ENCODE data around the gene CD93.

- TF ChIP-seq, protein P1, sequence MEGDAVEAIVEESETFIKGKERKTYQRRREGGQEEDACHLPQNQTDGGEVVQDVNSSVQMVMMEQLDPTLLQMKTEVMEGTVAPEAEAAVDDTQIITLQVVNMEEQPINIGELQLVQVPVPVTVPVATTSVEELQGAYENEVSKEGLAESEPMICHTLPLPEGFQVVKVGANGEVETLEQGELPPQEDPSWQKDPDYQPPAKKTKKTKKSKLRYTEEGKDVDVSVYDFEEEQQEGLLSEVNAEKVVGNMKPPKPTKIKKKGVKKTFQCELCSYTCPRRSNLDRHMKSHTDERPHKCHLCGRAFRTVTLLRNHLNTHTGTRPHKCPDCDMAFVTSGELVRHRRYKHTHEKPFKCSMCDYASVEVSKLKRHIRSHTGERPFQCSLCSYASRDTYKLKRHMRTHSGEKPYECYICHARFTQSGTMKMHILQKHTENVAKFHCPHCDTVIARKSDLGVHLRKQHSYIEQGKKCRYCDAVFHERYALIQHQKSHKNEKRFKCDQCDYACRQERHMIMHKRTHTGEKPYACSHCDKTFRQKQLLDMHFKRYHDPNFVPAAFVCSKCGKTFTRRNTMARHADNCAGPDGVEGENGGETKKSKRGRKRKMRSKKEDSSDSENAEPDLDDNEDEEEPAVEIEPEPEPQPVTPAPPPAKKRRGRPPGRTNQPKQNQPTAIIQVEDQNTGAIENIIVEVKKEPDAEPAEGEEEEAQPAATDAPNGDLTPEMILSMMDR (IDR thresholded peaks at IDR 0.05) = no peak
- TF ChIP-seq POLR2A (IDR thresholded peaks at IDR 0.05) = no peak
Measured at GRCh38 chr20:23112595-23112994, 26.5 kb upstream of the CD93 start.
